HCT116 (cell line): ENCODE data around the gene ADAM17. TPM values are rescaled to one million over a fixed set of nuclear protein-coding genes. Genes with fewer than 3 reads are reported as not detected.
"Not testable (repeated sequence)": the region's sequence is repeated elsewhere in the genome, so short reads cannot be mapped to it uniquely, and the experiment has no call there.

Experiments
- ATAC-seq: fragments of 200-7000 bp; cut with Tn5 transposase; 2 replicates; pipeline ENCODE4 v1.9.1; 2020; ENCODE audit warnings: mild to moderate bottlenecking, moderate library complexity
- BruUV-seq: library from RNA; stranded (reverse); fragments of 400-500 nt; replicated peaks from 2 replicates; lab custom pipeline; 2021; lab: Mats Ljungman, UMichigan
- CTCF ChIA-PET: fragments of 300-600 bp; sonication (Branson Sonifier 250); formaldehyde crosslinking; loops from one replicate; lab custom pipeline; 2021; ENCODE audit warnings: antibody characterized with exemption; lab: Charles Lee
- POLR2A ChIA-PET: fragments of 300-600, 350-600 bp; sonication (Branson Sonifier 250); formaldehyde crosslinking; loops from one replicate; lab custom pipeline; 2021; ENCODE audit warnings: antibody characterized with exemption; lab: Charles Lee
- RAD21 ChIA-PET, 2 experiments: fragments of 300-600 bp; sonication (Branson Sonifier 250); formaldehyde crosslinking; loops; one replicate each; lab custom pipeline; 2023; ENCODE audit warnings: low total read pairs in 2 of 2; ENCODE audit not compliant: uncharacterized antibody in 2 of 2, unreplicated experiment in 2 of 2, low non-redundant PET in 1 of 2; lab: Charles Lee
- DNase-seq: peaks from one replicate; pipeline ENCODE4 v3.0.0-alpha.2; 2010; ENCODE audit warnings: low read depth, low spot score
- H2AFZ ChIP-seq: fragments of 200-600 bp; shearing (Covaris generic), sonication (generic); 2 replicates; pipeline ENCODE4 v1.6.1; 2017; ENCODE audit warnings: low read depth, mixed run types, mixed read lengths, antibody characterized with exemption, low read length; ENCODE audit not compliant: poor library complexity, severe bottlenecking
- H3K27ac ChIP-seq: 2 replicates; pipeline ENCODE4 v1.5.1; 2012; ENCODE audit warnings: low read depth, low read length
- H3K27me3 ChIP-seq: fragments of 200-600 bp; sonication (generic); 2 replicates; pipeline ENCODE4 v1.6.1; 2016; ENCODE audit warnings: mixed run types, low read length, mixed read lengths; ENCODE audit not compliant: insufficient read depth
- H3K36me3 ChIP-seq, 2 experiments: fragments of 200-500 bp in 1 of 2; fragments of 200-600 bp in 1 of 2; sonication (Bioruptor generic) in 1 of 2; sonication (generic) in 1 of 2; 2 replicates each; pipeline versions ENCODE4 v1.5.1 to v1.6.1; 2014 to 2016; ENCODE audit warnings: low read length in 2 of 2, inconsistent platforms in 1 of 2, mixed read lengths in 1 of 2, mixed run types in 1 of 2; ENCODE audit not compliant: insufficient read depth in 2 of 2, control insufficient read depth in 1 of 2
- H3K4me1 ChIP-seq, 2 experiments: fragments of 200-600 bp in 1 of 2; sonication (generic) in 1 of 2; 2 replicates each; pipeline versions ENCODE4 v1.5.1 to v1.6.1; 2012 to 2017; ENCODE audit warnings: low read length in 2 of 2, inconsistent platforms in 1 of 2, mild to moderate bottlenecking in 1 of 2, mixed read lengths in 1 of 2, mixed run types in 1 of 2, moderate library complexity in 1 of 2; ENCODE audit not compliant: insufficient read depth in 2 of 2, control insufficient read depth in 1 of 2
- H3K4me2 ChIP-seq: fragments of 200-600 bp; sonication (generic); 2 replicates; pipeline ENCODE4 v1.6.1; 2017; ENCODE audit warnings: mixed run types, low read length, mixed read lengths
- H3K4me3 ChIP-seq, 2 experiments: fragments of 200-600 bp in 1 of 2; sonication (generic) in 1 of 2; replicated peaks in 1 of 2; 2 replicates each; pipeline ENCODE4 v1.5.1; 2011 to 2016; ENCODE audit warnings: low read length in 2 of 2, control low read depth in 1 of 2, low read depth in 1 of 2, mild to moderate bottlenecking in 1 of 2, mixed read lengths in 1 of 2, mixed run types in 1 of 2
- H3K79me2 ChIP-seq: fragments of 200-600 bp; sonication (generic); 2 replicates; pipeline ENCODE4 v1.6.1; 2017; ENCODE audit warnings: mild to moderate bottlenecking, mixed run types, low read length, moderate library complexity, mixed read lengths; ENCODE audit not compliant: insufficient read depth
- H3K9ac ChIP-seq: fragments of 200-600 bp; sonication (generic); 2 replicates; pipeline ENCODE4 v1.6.1; 2016; ENCODE audit warnings: low read length, mixed read lengths
- H3K9me2 ChIP-seq: fragments of 200-600 bp; sonication (generic), shearing (Covaris generic); 2 replicates; pipeline ENCODE4 v1.6.1; 2017; ENCODE audit warnings: mixed run types, mild to moderate bottlenecking, moderate library complexity; ENCODE audit not compliant: insufficient read depth
- H3K9me3 ChIP-seq, 2 experiments: fragments of 200-500 bp in 1 of 2; fragments of 200-600 bp in 1 of 2; sonication (Bioruptor generic) in 1 of 2; sonication (generic) in 1 of 2; 2 replicates each; pipeline ENCODE4 v1.6.1; 2014 to 2017; ENCODE audit warnings: low read length in 2 of 2, mixed read lengths in 2 of 2, inconsistent platforms in 1 of 2, low read depth in 1 of 2, mild to moderate bottlenecking in 1 of 2, mixed run types in 1 of 2, moderate library complexity in 1 of 2; ENCODE audit not compliant: control insufficient read depth in 1 of 2, insufficient read depth in 1 of 2
- H4K20me1 ChIP-seq: fragments of 200-600 bp; sonication (generic), shearing (Covaris generic); 2 replicates; pipeline ENCODE4 v1.6.1; 2017; ENCODE audit warnings: mixed run types, mild to moderate bottlenecking, moderate library complexity; ENCODE audit not compliant: insufficient read depth
- CBX3 ChIP-seq: IDR thresholded peaks from 2 replicates; pipeline ENCODE4 v1.6.1; 2012; ENCODE audit warnings: low read depth
- CEBPB ChIP-seq: IDR thresholded peaks from 2 replicates; pipeline ENCODE4 v1.6.1; 2012; ENCODE audit warnings: low read depth
- EGR1 ChIP-seq: IDR thresholded peaks from 2 replicates; pipeline ENCODE4 v1.6.1; 2012; ENCODE audit warnings: low read depth
- EZH2 ChIP-seq: fragments of 200-600 bp; sonication (generic); IDR thresholded peaks from 2 replicates; pipeline ENCODE4 v1.6.1; 2017; ENCODE audit warnings: antibody characterized with exemption, mixed run types
- POLR2AphosphoS5 ChIP-seq: IDR thresholded peaks from 2 replicates; pipeline ENCODE4 v1.6.1; 2011; ENCODE audit warnings: mild to moderate bottlenecking, low read depth, low read length, moderate library complexity
- YY1 ChIP-seq: IDR thresholded peaks from 2 replicates; pipeline ENCODE4 v1.6.1; 2011; ENCODE audit warnings: low read length, low read depth, moderate library complexity, mild to moderate bottlenecking; ENCODE audit not compliant: insufficient replicate concordance; ENCODE audit errors: extremely low read depth
- ZFX ChIP-seq: fragments of 450-650 bp; IDR thresholded peaks from 2 replicates; pipeline ENCODE4 v1.6.1; 2017
- ZNF274 ChIP-seq: fragments of 200-500 bp; sonication (Bioruptor generic); IDR thresholded peaks from 2 replicates; pipeline ENCODE4 v1.6.1; 2014; ENCODE audit warnings: mild to moderate bottlenecking, low read depth, low read length, inconsistent platforms
- intact Hi-C: fragments of 100-400 bp; cut with micrococcal nuclease; formaldehyde crosslinking; loops from 2 replicates; pipeline ENCODE4 v1.10.0; 2022
- total RNA-seq: library from RNA; stranded (reverse); gene quantifications from one replicate; pipeline ENCODE4 v1.2.1, GENCODE V29; 2021; ENCODE audit not compliant: unreplicated experiment
- TF ChIP-seq, protein P1 (sequence below): IDR thresholded peaks from 2 replicates; pipeline ENCODE4 v1.6.1; 2012; ENCODE audit warnings: low read depth
- TF ChIP-seq, protein P2 (sequence below): IDR thresholded peaks from 2 replicates; pipeline ENCODE4 v1.6.1; 2012

The ADAM17 gene
- total RNA-seq, 1 experiment from 2014 or later: 39.2 TPM

DNA sequence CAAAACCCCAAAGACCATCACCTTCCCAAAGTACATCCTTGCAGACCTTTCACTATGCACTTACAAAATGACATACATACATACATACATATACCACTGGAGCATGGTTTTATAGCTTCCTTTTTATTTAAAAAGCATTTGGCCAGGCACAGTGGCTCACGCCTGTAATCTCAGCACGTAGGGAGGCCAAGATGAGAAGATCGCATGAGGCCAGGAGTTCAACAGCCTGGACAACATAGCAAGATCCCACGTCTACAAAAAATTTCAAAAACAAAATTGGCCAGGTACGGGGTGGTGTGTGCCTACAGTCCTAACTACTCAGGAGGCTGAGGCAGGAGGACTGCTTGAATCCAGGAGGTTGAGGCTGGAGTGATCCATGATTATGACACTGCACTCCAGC, 29.9 kb upstream of the ADAM17 start:
- DNase-seq (no peak), ATAC-seq (no peak)
- BruUV-seq: no TSS peak
- ChIA-PET POLR2A (no interaction called here), RAD21 (no interaction called here), CTCF (no interaction called here)
- intact Hi-C loops: no loop called here
- no peak overlapping the region for H3K4me3 ChIP-seq
- TF ChIP-seq YY1: no peak
- H3K4me2 ChIP-seq: no peak overlapping the region
- H3K27me3 ChIP-seq: no peaks in the 10 kb centered on the region
- no peak overlapping the region for H3K27ac ChIP-seq
- no peak overlapping the region for H3K9ac ChIP-seq
- H2AFZ ChIP-seq: no peak overlapping the region
- 0 out of 2 replicates have a peak, but pooled peaks cover 9% of the 10 kb centered on the region for H4K20me1 ChIP-seq
- H3K9me2 ChIP-seq: no peaks in the 10 kb centered on the region
- H3K9me3 ChIP-seq: no peaks in the 10 kb centered on the region
- peaks cover 51% of the 10 kb centered on the region for H3K79me2 ChIP-seq
- H3K36me3 ChIP-seq: peaks cover 28 to 35% of the 10 kb centered on the region in 2 experiments
- H3K4me1 ChIP-seq: no peaks in the 10 kb centered on the region

DNA sequence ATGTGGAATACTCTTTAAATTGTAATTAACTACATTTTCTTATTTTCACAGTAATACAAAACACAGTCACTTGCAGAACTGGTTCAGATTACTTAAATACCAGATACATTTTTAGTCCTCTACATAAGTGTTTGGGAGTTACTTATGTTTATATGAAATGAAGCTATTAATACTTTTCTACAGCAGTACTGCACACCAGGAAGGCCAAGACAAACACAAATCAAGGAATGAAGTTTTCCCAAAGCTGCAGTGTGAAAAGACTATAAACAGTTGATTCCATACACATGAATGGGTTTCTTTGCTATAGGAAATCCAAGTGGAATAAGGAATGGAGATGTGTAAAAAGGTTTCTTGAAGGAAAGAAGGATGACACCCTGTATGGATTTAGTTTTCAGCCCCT, 29.3 kb upstream of the ADAM17 start:
- H3K36me3 ChIP-seq: peaks cover 28 to 34% of the 10 kb centered on the region in 2 experiments
- not testable (repeated sequence) for BruUV-seq

DNA sequence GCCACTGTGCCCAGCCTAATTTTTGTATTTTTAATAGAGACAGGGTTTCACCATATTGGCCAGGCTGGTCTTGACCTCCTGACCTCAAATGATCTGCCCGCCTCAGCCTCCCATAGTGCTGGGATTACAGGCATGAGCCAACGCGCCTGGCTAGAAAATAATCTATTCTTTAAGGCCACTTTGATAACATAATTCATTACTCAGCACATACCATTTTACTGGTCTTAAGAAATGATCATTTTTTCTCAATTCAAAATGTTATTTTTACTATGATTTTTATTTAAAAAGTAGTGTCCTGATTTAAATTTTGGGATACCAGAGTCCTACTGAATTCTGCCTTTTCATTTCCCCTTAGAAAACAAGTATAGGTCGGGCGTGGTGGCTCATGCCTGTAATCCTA, 27.0 kb upstream of the ADAM17 start:
- H3K27ac ChIP-seq: no peak overlapping the region
- ChIA-PET RAD21 (no interaction called here), POLR2A (no interaction called here), CTCF (no interaction called here)
- H3K9me2 ChIP-seq: no peaks in the 10 kb centered on the region
- no TSS peak for BruUV-seq
- intact Hi-C loops: no loop called here
- no peaks in the 10 kb centered on the region for H3K9me3 ChIP-seq
- no peak overlapping the region for H2AFZ ChIP-seq
- peaks cover 26% of the 10 kb centered on the region; the same call in 1 of the 2 replicates for H3K79me2 ChIP-seq
- no peak for DNase-seq
- ATAC-seq: no peak
- no peak overlapping the region for H3K4me3 ChIP-seq
- 0 out of 2 replicates have a peak, but pooled peaks cover 9% of the 10 kb centered on the region for H4K20me1 ChIP-seq
- H3K4me1 ChIP-seq: no peaks in the 10 kb centered on the region
- no peak overlapping the region for H3K9ac ChIP-seq
- no peak overlapping the region for H3K4me2 ChIP-seq
- peaks cover 26 to 29% of the 10 kb centered on the region in 2 experiments for H3K36me3 ChIP-seq
- no peaks in the 10 kb centered on the region for H3K27me3 ChIP-seq
- TF ChIP-seq EZH2: no peak
- TF ChIP-seq CBX3: no peak
- TF ChIP-seq POLR2AphosphoS5: no peak
- TF ChIP-seq, protein P1, sequence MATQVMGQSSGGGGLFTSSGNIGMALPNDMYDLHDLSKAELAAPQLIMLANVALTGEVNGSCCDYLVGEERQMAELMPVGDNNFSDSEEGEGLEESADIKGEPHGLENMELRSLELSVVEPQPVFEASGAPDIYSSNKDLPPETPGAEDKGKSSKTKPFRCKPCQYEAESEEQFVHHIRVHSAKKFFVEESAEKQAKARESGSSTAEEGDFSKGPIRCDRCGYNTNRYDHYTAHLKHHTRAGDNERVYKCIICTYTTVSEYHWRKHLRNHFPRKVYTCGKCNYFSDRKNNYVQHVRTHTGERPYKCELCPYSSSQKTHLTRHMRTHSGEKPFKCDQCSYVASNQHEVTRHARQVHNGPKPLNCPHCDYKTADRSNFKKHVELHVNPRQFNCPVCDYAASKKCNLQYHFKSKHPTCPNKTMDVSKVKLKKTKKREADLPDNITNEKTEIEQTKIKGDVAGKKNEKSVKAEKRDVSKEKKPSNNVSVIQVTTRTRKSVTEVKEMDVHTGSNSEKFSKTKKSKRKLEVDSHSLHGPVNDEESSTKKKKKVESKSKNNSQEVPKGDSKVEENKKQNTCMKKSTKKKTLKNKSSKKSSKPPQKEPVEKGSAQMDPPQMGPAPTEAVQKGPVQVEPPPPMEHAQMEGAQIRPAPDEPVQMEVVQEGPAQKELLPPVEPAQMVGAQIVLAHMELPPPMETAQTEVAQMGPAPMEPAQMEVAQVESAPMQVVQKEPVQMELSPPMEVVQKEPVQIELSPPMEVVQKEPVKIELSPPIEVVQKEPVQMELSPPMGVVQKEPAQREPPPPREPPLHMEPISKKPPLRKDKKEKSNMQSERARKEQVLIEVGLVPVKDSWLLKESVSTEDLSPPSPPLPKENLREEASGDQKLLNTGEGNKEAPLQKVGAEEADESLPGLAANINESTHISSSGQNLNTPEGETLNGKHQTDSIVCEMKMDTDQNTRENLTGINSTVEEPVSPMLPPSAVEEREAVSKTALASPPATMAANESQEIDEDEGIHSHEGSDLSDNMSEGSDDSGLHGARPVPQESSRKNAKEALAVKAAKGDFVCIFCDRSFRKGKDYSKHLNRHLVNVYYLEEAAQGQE: no peak
- no peak for TF ChIP-seq YY1
- no peak for TF ChIP-seq ZFX
- TF ChIP-seq CEBPB: no peak
- TF ChIP-seq, protein P2, sequence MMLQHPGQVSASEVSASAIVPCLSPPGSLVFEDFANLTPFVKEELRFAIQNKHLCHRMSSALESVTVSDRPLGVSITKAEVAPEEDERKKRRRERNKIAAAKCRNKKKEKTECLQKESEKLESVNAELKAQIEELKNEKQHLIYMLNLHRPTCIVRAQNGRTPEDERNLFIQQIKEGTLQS: no peak
- no peak for TF ChIP-seq ZNF274
- no peak for TF ChIP-seq EGR1

More for the DNA sequence above, 29.3 kb upstream of the ADAM17 start:
- H3K4me1 ChIP-seq, DNase-seq, H3K27ac ChIP-seq, H3K4me2 ChIP-seq, H3K27me3 ChIP-seq, H3K4me3 ChIP-seq, H3K9me3 ChIP-seq, H3K9ac ChIP-seq, CTCF ChIA-PET, ATAC-seq, H4K20me1 ChIP-seq, POLR2A ChIA-PET, RAD21 ChIA-PET, H3K9me2 ChIP-seq, H2AFZ ChIP-seq, intact Hi-C loops: not testable (repeated sequence)
- H3K79me2 ChIP-seq: peaks cover 45% of the 10 kb centered on the region
